ENCODE data around the gene PDE4D. TPM values are rescaled to one million over a fixed set of nuclear protein-coding genes. Genes with fewer than 3 reads are reported as not detected.
A peak's percentile ranks its signal among the peaks of the same experiment; 100 is the strongest.

The PDE4D gene
- total and polyA plus RNA-seq, 2 of the 4 experiments (the other 2 are of a cell fraction): 1.4 to 7.9 TPM

DNA sequence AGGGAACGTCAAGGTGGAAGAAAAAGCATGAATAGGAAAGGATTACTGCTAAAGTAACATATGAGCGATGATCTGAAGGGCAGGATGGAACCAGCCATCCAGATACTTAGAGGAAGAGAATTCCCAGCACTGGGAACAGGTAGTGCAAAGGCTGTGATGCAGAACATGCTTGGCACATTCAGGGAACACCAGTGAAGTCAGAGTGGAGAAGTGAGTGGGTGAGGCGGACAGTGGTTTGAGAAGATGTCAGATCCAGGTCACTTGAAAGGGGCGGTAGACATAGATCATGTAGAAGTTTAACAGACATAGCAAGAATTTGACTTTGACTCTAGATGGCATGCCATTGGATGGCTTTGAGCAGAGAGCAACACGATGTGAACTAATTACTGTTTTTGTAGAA is 374.2 kb downstream of the PDE4D start:
- Histone ChIP-seq H4K20me1 (ENCODE audit: insufficient read depth, low read length) (no peaks in the 10 kb centered on the region), H3K27ac (ENCODE audit: insufficient read depth, low read length) (no peak overlapping the region), H3K56ac (ENCODE audit: extremely low read depth, insufficient read depth, low read length) (no peak overlapping the region), H2BK20ac (ENCODE audit: low read depth, low read length) (peak overlapping the region; percentile 49; the same call in 1 of the 2 replicates), H3K4me3 (ENCODE audit: insufficient read depth, low read depth, low read length) (no peak overlapping the region), H3K9ac (ENCODE audit: low read depth, low read length) (no peak overlapping the region), H3K27me3 (ENCODE audit: control insufficient read depth, insufficient read depth, low read length) (no peaks in the 10 kb centered on the region), H3K4ac (ENCODE audit: low read depth, low read length) (peak overlapping the region; percentile 51; the same call in 1 of the 2 replicates), H2BK120ac (ENCODE audit: low read depth, low read length) (0 out of 2 replicates have a peak overlapping the region, but pooled peaks have one; percentile 10), H2BK5ac (ENCODE audit: low read depth, low read length, poor library complexity, severe bottlenecking) (no peak overlapping the region), H3K79me1 (ENCODE audit: low read depth in 1 of 2, low read length in 2 of 2) (no peaks in the 10 kb centered on the region), H2AFZ (replicated peaks; ENCODE audit: low read length, poor library complexity) (no peak overlapping the region), H3K18ac (ENCODE audit: low read depth, low read length) (no peak overlapping the region), H2AK5ac (ENCODE audit: low read depth, low read length) (0 out of 2 replicates have a peak overlapping the region, but pooled peaks have one; percentile 2), H3K36me3 (ENCODE audit: control insufficient read depth, insufficient read depth, low read length) (no peaks in the 10 kb centered on the region), H4K5ac (ENCODE audit: low read depth, low read length) (no peak overlapping the region), H3K4me1 (ENCODE audit: control insufficient read depth, insufficient read depth, low read length) (no peaks in the 10 kb centered on the region), H3K23ac (ENCODE audit: low read depth, low read length) (no peak overlapping the region), H4K91ac (ENCODE audit: insufficient read depth, low read depth, low read length) (no peak overlapping the region; the same call in 1 of the 2 replicates), H2BK15ac (ENCODE audit: low read depth, low read length) (peak overlapping the region; percentile 20; the same call in 1 of the 3 replicates), H4K8ac (ENCODE audit: low read depth in 2 of 2, low read length in 2 of 2) (no peak overlapping the region), H2AK9ac (replicated peaks; ENCODE audit: low read depth, low read length, poor library complexity) (no peak overlapping the region), H3K9me1 (ENCODE audit: insufficient read depth, low read length) (peaks cover 4% of the 10 kb centered on the region), H3K9me3 (ENCODE audit: control insufficient read depth, insufficient read depth, low read length) (no peaks in the 10 kb centered on the region), H3K4me2 (ENCODE audit: low read depth, low read length) (no peak overlapping the region), H3K14ac (replicated peaks; ENCODE audit: low read depth, low read length) (no peak overlapping the region)
- TF ChIP-seq USF2 (IDR thresholded peaks at IDR 0.05; ENCODE audit: low read depth, low read length): no peak
- TF ChIP-seq MXI1 (IDR thresholded peaks at IDR 0.05; ENCODE audit: borderline replicate concordance, low read depth, low read length): no peak
- TF ChIP-seq CEBPB (IDR thresholded peaks at IDR 0.05; ENCODE audit: low read depth, low read length): no peak
- no peak for TF ChIP-seq NFE2L2 (IDR thresholded peaks at IDR 0.05; ENCODE audit: low read depth, low read length)
- TF ChIP-seq MAZ (IDR thresholded peaks at IDR 0.05; ENCODE audit: borderline replicate concordance, low read depth, low read length): no peak
- no peak for TF ChIP-seq BHLHE40 (IDR thresholded peaks at IDR 0.05; ENCODE audit: low read depth, low read length)
- no peak for TF ChIP-seq CTCF (conservative IDR thresholded peaks at IDR 0.05; ENCODE audit: low read depth, low read length)
- no peak for TF ChIP-seq MAFK (IDR thresholded peaks at IDR 0.05; ENCODE audit: low read depth, low read length)
- TF ChIP-seq, protein P1, sequence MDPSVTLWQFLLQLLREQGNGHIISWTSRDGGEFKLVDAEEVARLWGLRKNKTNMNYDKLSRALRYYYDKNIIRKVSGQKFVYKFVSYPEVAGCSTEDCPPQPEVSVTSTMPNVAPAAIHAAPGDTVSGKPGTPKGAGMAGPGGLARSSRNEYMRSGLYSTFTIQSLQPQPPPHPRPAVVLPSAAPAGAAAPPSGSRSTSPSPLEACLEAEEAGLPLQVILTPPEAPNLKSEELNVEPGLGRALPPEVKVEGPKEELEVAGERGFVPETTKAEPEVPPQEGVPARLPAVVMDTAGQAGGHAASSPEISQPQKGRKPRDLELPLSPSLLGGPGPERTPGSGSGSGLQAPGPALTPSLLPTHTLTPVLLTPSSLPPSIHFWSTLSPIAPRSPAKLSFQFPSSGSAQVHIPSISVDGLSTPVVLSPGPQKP (IDR thresholded peaks at IDR 0.05; ENCODE audit: borderline replicate concordance, low read depth, low read length): no peak
- TF ChIP-seq RCOR1 (IDR thresholded peaks at IDR 0.05; ENCODE audit: insufficient replicate concordance, low read length): no peak
- TF ChIP-seq RAD21 (IDR thresholded peaks at IDR 0.05; ENCODE audit: low read length): no peak
- TF ChIP-seq POLR2A (IDR thresholded peaks at IDR 0.05; ENCODE audit: low read depth, low read length): no peak
- no peak for TF ChIP-seq SMC3 (IDR thresholded peaks at IDR 0.05; ENCODE audit: low read depth, low read length)
- no peak for TF ChIP-seq RFX5 (IDR thresholded peaks at IDR 0.05; ENCODE audit: low read depth, low read length)
- no peak for TF ChIP-seq CHD1 (IDR thresholded peaks at IDR 0.05; ENCODE audit: low read depth, low read length)
- TF ChIP-seq FOS (IDR thresholded peaks at IDR 0.05; ENCODE audit: low read depth, low read length): no peak
- POLR2A ChIA-PET (ENCODE audit: unreplicated experiment): no interaction called here
- CTCF ChIA-PET: no interaction called here
- in situ Hi-C loops (cut with MboI; ENCODE audit: low sequenced_read_pairs): loop anchor here (25.0 kb wide), 2 partner anchors 143 to 268 kb away; no protein-coding TSS in a partner anchor
- WGBS, 2 experiments (ENCODE audit: extremely low coverage in 2 of 2, insufficient read length in 1 of 2): 90% methylated on average over 2 of the region's 5 CpGs; no CpG with 5 or more reads in 1 of the 2 experiments
- ATAC-seq (ENCODE audit: low read depth) (no peak), DNase-seq (no peak)
- intact Hi-C loops (cut with micrococcal nuclease): no loop called here
- no TSS peak for BruUV-seq (replicated peaks)
- dilution Hi-C loops (cut with HindIII; ENCODE audit: low sequenced_read_pairs, unreplicated experiment): no loop called here

Measured in IMR-90 (cell line).